Measurements from ENCODE around the gene UNC13C.

UNC13C gene

DNA sequence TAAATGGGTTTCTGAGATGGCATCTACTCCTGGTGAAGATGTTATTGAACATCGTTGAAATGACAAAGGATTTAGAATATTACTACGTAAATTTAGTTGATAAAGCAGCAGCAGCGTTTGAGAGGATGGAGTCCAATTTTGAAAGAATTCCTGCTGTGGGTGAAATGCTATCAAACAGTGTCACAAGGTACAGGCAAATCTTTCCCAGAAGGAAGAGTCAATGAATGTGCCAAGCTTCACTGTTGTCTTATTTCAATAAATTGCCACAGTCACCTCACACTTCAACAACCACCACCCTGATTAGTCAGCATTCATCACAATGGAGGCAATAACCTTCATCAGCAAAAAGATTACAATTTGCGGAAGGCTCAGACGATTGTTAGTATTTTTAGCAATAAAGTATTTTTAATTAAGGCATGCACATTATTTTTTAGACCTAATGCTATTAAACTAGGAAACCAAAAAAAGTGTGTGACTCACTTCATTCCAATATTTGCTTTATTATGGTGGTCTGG is 142.8 kb downstream of the UNC13C start:
- DNase-seq, result no peak

DNA sequence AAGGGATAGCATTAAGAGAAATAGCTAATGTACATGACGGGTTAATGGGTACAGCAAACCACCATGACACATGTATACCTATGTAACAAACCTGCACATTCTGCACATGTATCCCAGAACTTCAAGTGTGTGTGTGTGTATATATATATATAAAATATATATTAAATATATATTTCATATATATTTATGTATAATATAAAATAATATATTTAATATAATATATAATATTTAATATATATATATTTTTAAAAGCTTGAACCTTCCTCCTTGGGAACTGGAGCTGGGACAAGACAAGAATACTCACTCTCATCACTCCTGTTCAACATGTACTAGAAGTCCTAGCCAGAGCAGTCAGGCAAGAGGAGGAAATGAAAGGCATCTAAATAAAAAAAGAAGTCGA is 149.3 kb downstream of the UNC13C start:
- no peak for DNase-seq

- DNase-seq, result no peak
Observed at GRCh38 chr15:54131410-54131809, 153.2 kb downstream of the UNC13C start.

- no peak for DNase-seq
Observed at GRCh38 chr15:54149115-54149531, 170.9 kb downstream of the UNC13C start.

- DNase-seq, result no peak
Observed at GRCh38 chr15:54150255-54150654, 172.0 kb downstream of the UNC13C start.

DNA sequence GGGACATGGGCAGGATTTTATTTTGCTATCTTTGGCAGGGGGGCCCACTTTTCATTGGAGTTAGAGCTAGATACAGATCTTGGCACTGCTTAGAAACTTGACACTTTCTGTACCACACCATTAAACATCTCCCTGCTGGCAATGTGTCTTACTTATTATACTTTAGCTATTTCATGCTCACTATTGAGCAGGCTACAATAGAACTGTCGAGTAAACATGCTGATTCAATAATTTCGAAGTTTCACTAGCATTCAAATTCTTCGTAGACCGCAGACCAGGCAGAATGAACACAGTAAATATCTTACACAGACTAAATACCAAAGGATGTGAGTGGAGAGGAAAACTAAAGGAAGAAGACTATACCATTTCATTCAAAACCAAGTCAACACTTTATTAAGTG is 180.8 kb downstream of the UNC13C start:
- DNase-seq, result no peak

GRCh38 chr15:54187325-54187724 is 209.1 kb downstream of the UNC13C start:
- DNase-seq, result no peak

- DNase-seq, result no peak
Observed at GRCh38 chr15:54197995-54198394, 219.8 kb downstream of the UNC13C start.

DNA sequence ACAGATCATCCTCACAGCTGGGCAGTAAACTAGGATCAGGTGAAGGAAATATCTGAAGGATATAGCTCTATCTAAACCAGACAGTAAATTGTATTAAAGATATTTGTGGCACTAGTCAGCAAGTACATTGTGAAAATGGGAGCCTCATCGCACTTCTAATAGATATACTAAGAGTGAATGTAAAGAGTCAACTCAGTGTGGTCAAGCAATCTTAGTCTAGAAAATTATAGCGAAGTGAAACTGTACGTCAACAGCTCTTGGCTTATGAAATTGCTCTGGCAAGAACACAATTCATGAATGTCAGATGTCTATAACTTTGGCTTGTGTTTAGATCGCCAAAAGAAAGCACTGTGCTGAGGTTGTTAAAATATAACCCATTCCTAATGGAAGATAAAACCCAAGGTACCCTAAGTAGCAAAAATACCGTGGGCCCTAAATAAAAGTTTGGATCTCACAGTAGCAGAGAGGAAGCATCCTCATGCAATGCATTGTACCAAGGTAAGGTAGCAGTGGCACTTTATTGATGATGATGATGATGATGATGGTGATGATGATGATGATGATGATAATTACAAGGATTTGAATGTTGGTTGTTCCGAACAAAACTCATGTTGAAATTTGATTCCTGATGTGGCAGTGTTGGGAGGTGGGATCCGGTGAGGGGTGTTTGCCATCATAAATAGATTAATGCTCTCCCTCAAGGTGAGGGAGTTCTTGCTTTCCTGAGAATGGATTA is 228.5 kb downstream of the UNC13C start:
- no peak for DNase-seq

GRCh38 chr15:54208786-54209185 is 230.5 kb downstream of the UNC13C start:
- DNase-seq, result no peak

- DNase-seq, result no peak
Observed at GRCh38 chr15:54212635-54213034, 234.4 kb downstream of the UNC13C start.

DNA sequence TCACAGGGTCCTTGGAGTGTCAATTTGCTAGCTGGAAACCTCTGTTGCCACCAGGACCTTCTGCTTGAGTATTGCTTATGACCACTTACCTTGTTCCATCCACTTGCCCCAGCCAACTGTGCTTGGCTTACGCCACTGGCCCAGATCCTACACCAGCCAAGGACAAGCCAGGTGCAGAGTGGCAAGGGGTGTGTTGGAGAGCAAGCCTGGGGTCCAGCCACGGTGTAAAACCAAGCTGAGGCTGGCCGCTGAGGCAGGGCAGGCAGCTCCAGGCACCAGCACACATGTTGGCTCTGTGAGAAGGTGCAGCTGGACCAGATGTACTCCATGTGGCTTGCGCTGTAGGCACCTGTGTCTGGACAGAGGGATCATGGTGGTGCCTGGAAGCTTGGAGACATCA is 248.2 kb downstream of the UNC13C start:
- no peak for DNase-seq

DNA sequence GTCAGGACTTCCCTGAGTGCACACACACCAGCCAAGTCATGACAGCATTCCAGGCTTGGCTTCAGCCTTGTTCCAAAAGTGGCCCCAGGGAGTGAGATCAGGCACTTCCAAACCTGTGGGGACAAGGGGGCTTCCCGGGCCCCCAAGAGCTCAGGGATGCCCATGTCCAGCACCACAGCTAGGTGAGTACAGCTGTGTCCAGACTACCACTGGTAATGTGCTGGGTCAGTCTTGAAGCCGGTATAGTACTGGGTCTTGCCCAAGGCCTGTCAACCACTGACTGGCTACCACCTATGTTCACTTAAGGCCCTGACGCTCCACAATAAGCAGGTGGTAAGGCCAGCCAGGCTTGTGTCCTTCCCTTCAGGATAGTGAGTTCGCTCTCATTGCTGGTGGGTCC is 249.3 kb downstream of the UNC13C start:
- DNase-seq, result no peak

GRCh38 chr15:54250326-54250725 is 272.1 kb downstream of the UNC13C start:
- DNase-seq, result no peak

GRCh38 chr15:54256190-54256589 is 277.9 kb downstream of the UNC13C start:
- DNase-seq, result no peak

DNA sequence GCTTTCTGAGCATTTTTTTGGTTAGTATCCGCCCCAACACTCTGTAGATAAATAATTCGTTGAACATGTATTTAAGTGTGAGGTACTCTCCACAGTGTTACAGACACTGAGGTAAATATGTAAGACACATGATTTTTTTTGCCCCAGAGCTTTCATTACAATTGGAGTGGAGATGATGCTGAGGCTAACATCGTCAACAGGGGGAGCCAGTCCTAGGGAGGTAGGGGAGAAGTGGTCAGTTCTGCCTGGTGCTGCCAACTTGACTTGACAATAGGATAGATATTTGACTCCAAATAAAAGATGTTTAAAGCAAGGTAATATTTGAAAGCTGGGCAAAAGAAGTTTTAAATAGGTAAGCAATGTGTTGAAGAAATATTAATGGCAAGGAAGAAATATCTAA is 295.7 kb downstream of the UNC13C start:
- DNase-seq, result no peak

DNA sequence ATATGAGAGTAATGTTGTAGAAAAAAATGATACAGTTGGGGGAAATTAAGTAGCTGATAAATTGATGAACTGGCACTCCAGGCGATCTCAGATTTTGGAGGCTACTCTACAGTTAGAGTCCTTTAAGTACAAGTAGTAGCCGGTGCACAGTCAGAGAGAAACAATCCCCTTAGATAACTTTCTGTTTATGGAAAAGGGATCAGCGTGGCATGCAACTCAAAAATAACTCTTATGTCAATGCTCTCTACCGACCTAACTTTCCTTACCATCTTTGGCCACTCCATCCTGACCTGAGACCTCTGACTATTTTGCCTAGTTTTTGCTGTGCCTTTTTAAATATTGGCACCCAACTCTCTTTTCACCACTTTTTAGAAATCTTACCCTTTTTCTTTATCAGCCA is 299.6 kb downstream of the UNC13C start:
- no peak for DNase-seq

- DNase-seq, result no peak
Observed at GRCh38 chr15:54280726-54281125, 302.5 kb downstream of the UNC13C start.

DNA sequence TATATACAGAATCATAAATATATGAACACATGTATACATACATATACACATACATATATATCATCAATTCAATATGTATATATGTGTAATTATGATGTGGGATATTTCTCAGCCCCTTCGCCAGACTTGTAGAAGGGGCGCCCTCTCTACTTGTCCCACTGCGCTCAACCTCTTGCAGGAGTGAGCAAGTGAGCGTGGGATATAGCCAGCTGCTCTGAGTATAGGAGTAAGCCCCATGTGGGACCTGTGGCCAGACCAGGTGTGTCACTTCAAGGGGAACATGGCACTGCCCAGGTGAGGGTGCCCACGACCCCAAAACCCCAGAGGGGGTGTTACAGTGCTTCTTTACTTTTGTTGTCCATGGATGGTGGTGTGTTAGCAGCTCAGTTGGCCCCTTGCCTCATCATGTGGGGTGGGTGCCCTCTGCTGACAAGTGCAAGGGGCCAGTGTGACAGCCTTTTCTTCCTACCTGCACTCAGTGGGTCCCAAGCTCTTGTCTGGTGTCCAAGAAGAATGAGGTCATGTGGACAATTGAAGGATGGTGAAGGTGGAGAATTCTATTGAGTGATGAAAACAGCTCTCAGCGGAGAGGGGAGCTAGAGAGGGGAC is 304.1 kb downstream of the UNC13C start:
- no peak for DNase-seq

GRCh38 chr15:54288049-54288448 is 309.8 kb downstream of the UNC13C start:
- DNase-seq, result no peak

DNA sequence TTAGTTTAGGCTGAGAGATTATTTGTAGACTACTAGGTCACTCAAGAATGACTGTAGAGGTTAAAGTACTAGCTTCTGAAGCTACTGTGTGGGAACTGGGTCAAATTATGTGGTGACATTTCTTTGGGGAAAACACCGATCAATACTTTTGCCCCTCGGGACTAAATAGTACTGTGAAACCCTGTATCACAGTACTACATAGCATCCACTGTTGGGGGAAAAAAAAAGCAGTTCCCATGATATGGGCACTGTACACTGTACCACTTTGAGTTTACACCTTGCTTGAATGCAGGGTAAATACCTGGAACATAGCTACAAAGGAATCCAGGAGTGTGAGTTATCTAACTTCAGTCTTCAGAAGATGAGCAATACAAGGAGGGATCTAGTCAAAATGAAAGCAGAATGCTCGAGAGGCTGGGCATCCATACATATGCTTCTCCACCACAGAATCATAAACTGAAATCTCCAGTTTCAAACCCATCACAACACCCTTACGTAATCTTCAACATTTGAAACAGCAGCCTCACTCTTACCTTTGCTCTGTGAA is 311.4 kb downstream of the UNC13C start:
- no peak for DNase-seq

DNA sequence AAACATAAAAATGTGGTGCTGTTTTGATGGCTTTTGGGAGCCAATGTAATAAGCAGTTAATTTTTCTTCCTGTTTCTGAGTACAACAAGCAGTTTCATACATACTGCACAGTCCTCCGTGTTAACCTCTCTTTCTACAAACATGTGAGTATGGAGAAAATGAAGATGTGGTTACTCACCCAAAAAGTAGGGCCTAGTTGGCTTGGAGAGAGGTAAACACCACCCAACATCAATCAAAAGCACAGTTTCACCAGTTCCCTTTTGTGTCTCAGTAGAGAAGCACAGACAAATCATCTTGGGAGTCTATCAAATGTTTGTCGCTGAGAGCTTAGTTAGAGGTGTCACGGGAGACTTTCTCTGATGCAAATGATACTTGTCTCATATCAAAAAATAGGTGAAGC is 320.2 kb downstream of the UNC13C start:
- no peak for DNase-seq

DNA sequence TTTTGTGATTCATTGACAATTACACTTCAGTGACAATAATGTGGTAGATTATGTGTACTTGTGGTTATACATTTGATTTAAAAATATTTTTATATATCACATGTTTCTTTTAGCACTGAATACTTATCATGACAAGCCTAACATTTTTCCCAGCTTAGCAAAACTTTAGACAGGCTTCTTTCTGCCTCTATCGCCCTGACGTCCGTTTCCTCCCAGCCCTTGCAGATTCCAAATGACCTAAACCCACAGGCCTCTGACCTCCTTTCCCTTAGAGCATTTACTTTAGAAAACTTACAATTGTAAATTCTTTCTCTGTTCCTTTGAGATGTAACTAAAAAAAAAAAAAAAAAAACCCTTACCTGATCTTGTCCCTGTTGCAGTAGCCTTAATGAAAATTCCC is 326.1 kb downstream of the UNC13C start:
- no peak for DNase-seq

DNA sequence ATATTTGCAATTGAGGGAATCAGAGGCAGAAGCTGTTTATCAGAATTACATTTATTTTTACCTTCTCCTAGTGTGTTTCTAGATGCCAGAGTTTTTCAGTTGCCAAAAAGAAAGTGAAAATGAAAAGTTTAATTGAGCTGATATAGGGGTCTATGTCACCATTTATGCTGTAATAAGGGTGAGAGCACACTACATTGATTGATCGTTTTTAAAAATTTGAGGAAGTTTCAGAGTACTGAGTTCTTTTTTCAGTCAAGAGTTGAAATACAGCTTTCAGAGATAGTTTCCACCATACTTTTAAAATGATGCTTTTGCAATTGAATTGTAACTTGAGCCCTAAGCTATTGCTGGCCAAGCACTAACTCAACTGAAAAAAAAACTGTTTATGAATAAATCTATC is 326.9 kb downstream of the UNC13C start:
- DNase-seq, result no peak

Measured in effector CD8-positive, alpha-beta T cell (primary cell).